ENCODE results near the gene MESD.

The MESD gene

DNA sequence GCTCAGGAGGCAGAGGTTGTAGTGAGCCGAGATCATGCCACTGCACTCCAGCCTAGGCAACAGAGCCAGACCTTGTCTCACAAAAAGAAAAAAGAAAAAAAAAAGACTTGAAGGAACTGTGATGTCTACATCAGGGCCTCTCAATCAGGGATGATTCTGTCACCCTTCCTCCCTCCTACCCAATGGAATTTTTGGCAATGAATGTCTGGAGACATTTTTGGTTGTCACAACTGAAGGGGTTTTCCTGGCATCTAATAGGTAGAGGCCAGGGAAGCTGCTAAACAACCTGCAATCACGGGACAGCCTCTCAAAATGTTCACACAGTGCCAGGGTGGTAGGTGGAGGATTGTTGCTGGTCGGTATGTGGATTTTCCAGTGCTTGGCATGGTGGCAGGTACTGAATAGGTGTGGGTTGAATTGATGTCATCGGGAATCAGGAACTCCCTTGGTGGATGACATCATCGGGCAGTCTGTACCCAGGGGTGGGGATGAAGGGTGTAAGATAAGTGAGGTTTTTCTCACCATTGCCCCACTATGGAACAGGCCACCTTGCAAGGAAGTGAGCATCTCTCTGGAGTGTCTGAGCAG, 71.3 kb downstream of the MESD start:
- DNase-seq (ENCODE audit: extremely low spot score, insufficient read length, low read depth) (no peak), FAIRE-seq (no peak)

DNA sequence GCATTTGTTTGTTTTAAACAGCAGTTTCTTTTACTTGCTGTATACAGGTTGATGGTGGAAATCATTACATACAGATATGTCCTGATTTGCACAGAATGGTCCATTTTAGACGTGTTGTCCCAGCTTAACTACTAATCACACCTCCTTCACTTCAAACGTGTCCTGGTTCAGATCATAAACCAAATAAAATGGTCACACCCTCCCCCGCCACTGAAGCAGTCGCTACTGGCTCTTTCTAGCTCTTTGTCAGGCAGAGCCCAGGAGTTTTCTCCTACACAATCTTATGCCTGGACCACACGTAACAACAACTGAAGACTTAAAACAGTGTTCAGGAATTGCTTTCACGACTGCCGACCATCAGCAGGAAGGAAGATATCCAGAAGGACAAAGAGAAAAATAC, 73.6 kb downstream of the MESD start:
- DNase-seq (ENCODE audit: extremely low spot score, insufficient read length, low read depth): no peak
- FAIRE-seq: no peak

DNA sequence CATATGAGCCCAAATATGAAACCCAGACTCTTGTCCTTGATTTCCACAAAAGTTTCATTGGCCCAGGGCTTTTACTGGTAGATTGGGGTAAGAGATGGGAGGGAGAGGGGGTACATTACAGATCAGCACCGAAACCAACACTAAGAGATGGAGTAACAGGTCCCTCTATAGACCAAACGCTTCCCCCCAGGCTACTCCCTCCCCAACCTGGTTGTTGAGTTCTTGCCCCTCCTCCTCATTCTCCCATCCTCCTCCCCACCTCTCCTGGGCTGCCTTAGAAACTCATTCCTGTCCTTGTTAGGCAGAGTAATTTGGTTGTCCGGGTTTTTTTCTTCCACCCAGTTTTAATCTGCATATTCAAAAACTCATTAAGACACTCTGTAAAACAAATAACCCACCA, 74.1 kb downstream of the MESD start:
- FAIRE-seq: no peak

DNA sequence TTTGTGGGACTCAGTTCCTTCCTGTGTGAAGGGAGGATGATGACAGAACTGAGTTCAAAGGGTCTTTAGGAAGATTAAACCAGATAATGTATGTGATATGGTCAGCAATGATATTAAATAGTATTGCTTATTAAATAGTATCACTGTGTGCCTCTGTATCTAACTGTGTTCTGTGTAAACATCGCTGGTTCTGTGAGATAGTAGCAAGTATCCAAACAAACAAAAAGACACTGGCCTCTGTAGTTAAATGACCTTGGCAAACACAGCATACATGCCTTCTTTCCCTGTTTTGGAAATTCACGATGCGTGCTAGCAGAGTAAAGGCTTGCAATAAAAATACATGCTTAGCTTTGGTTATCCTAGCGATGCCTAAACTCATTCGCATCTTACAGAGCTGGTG, 76.1 kb downstream of the MESD start:
- FAIRE-seq (no peak), DNase-seq (ENCODE audit: extremely low spot score, insufficient read length, low read depth) (no peak)

More for the DNA sequence above, 74.1 kb downstream of the MESD start:
- DNase-seq (ENCODE audit: extremely low spot score, insufficient read length, low read depth): no peak

DNA sequence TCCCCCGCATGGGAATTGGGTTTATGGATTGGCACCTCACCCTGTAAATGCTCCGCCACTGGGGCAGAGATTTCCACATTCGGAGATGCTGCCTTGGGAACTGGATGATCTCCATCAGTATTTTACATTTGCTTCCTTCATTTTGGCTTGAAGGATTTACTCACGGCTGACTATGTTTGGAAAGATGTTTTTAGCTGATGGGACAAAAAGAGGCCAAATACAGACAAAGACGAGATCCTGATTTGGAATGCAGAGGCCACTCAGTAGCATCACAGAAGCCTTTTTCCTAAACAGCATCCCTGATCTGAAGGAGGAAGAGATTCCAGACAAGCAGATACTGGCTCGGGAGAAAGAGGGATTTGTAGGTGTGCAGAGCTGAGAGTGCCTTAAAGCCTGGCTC, 76.9 kb downstream of the MESD start:
- FAIRE-seq: no peak

DNA sequence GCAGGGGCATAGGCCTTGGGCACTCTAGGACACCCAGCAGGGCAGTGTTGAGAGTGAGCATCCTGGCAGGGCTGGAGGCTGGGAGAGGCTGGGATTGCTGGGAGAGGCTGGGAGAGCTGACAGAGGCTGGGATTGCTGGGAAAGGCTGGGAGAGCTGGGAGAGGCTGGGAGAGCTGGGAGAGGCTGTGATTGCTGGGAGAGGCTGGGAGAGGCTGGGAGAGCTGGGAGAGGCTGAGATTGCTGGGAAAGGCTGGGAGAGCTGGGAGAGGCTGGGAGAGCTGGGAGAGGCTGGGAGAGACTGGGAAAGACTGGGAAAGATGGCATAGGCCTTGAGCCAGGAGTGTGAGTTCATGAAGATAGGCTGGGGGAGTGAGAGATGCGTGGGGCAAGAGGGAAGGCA, 77.8 kb downstream of the MESD start:
- FAIRE-seq (no peak), DNase-seq (ENCODE audit: extremely low spot score, insufficient read length, low read depth) (no peak)

More for the DNA sequence above, 76.9 kb downstream of the MESD start:
- no peak for DNase-seq (ENCODE audit: extremely low spot score, insufficient read length, low read depth)

DNA sequence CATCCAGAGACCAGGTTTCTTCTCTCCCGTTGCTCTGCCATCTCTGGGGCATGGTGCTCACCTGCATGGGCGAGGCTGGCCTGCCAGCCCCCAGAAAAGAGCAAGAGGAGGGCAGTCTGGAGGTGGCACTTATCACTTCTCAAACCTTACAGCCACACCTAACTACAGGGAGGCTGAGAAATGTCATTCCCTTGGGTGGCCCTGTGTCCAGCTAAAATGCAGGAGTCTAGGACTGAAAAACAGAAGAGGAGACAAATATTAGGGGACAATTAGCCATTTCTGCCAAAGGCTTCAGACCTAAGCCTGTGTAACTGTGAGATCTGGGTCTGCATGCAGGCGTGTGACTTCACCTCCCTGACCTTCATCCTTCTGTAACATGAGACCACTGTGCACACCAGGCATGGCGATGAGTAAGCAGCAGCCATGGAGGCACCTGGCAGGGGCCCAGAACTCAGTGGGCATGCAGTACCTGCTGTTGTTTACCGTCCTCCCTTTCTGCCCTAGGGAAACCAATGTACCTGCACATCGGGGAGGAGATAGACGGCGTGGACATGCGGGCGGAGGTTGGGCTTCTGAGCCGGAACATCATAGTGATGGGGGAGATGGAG, 83.4 kb downstream of the MESD start:
- FAIRE-seq (no peak), DNase-seq (ENCODE audit: extremely low spot score, insufficient read length, low read depth) (no peak)

DNA sequence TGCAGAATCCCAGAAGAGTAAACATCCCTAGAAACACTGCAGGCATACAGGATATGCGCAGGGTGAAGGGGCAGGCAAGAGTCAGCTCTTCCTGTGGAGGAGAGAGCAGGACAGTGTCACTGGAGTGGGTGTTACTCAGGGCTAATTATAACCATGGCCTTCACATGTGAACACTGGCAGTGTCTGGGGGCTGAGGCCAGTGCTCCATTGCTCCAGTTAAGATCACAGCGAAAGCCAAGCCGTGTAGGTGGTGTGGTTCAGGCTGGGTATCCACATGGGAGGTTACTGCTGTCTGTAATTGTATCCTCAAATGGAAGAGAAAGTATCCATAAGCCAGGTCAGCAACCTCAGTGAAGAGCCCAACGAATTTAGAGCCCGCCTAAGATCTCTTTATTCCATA, 84.6 kb downstream of the MESD start:
- FAIRE-seq (no peak), DNase-seq (ENCODE audit: extremely low spot score, insufficient read length, low read depth) (no peak)

DNA sequence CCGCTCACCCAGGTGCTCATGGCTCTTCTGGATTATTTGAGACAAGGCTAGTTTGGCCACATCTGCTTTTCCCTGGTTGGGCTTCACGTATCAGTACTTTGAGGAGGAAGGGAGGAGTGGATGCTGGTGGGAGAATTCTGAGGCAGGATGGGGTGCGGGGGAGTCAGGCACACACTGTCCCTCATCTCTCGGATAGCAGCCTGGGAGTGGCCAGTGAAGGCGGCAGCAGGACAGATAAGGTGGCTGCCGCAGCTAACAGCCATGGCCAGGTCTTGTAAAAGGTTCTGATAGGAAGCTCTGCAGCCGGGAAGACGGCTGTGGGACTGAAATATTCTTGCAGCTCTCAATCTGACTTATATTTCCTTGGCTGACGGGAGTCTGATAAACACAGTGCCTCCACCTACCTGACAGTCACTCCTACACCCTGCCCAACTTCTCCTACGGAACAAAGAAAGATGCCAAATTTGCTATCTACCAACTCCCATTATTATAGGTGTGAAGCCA, 87.3 kb downstream of the MESD start:
- DNase-seq (ENCODE audit: extremely low spot score, insufficient read length, low read depth) (no peak), FAIRE-seq (no peak)

DNA sequence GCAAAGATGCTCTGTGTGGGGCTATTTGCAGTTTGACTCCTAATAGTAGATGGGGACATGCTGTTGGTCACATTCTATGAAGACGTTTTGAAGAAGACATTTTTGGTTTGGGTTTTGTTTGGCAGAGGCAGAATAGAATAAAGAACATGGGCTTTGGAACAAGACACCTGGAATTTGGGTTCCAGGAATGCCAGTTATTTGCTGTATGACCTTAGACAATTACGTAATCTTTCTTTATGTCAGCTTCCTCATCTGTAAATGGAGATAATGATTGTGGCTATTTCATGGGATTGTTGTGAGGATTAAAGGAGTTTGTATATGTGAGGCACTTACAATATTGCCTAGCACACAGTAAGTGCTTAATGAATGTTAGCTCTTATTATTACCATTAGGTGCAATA, 91.6 kb downstream of the MESD start:
- FAIRE-seq (no peak), DNase-seq (ENCODE audit: extremely low spot score, insufficient read length, low read depth) (no peak)

Data from GM18507 (cell line).